CD4-positive, alpha-beta memory T cell (primary cell): ENCODE data around the gene SPRR2A. TPM values are rescaled to one million over a fixed set of nuclear protein-coding genes. Genes with fewer than 3 reads are reported as not detected.
"Not testable (repeated sequence)": the region's sequence is repeated elsewhere in the genome, so short reads cannot be mapped to it uniquely, and the experiment has no call there.

Experiments
- CTCF ChIA-PET: fragments of 350-600 bp; sonication (Branson Sonifier 250); formaldehyde crosslinking; loops from one replicate; lab custom pipeline; 2021; ENCODE audit warnings: inconsistent platforms; ENCODE audit not compliant: partially characterized antibody; lab: Charles Lee
- POLR2A ChIA-PET: fragments of 350-600 bp; sonication (Branson Sonifier 250); formaldehyde crosslinking; loops from one replicate; lab custom pipeline; 2021; ENCODE audit not compliant: partially characterized antibody; lab: Charles Lee
- DNase-seq, 5 donors: peaks; one replicate each; pipeline versions ENCODE4 v3.0.0 to v3.0.0-alpha.2; 2020 to 2022; ENCODE audit warnings: mixed read lengths in 1 of 5
- H3K27ac ChIP-seq: one replicate; pipeline ENCODE4 v1.7.0; 2013; ENCODE audit warnings: low read depth, low read length
- H3K27me3 ChIP-seq: 2 replicates; pipeline ENCODE4 v1.7.0; 2013; ENCODE audit warnings: mild to moderate bottlenecking, low read length, moderate library complexity; ENCODE audit not compliant: insufficient read depth
- H3K36me3 ChIP-seq: 2 replicates; pipeline ENCODE4 v1.7.0; 2013; ENCODE audit warnings: mild to moderate bottlenecking, low read length, moderate library complexity; ENCODE audit not compliant: insufficient read depth
- H3K4me1 ChIP-seq: 2 replicates; pipeline ENCODE4 v1.7.0; 2013; ENCODE audit warnings: mild to moderate bottlenecking, low read length, moderate library complexity; ENCODE audit not compliant: insufficient read depth
- H3K4me3 ChIP-seq, 2 donors: one replicate each; pipeline ENCODE4 v1.7.0; 2013; ENCODE audit warnings: low read length in 2 of 2, mild to moderate bottlenecking in 1 of 2
- H3K9me3 ChIP-seq, 2 donors: one replicate each; pipeline ENCODE4 v1.7.0; 2013; ENCODE audit warnings: low read length in 2 of 2, control low read depth in 1 of 2; ENCODE audit not compliant: control insufficient read depth in 1 of 2
- H3K27ac Mint-ChIP-seq, 7 donors: one replicate each; pipeline ENCODE4 v1.8.0; 2020 to 2021; ENCODE audit warnings: mixed read lengths in 7 of 7, mild to moderate bottlenecking in 6 of 7, inconsistent platforms in 3 of 7, moderate library complexity in 3 of 7
- H3K27me3 Mint-ChIP-seq, 2 donors: one replicate each; pipeline ENCODE4 v1.8.0; 2020 to 2021; ENCODE audit warnings: mixed read lengths in 2 of 2
- H3K36me3 Mint-ChIP-seq, 2 donors: one replicate each; pipeline ENCODE4 v1.8.0; 2020 to 2021; ENCODE audit warnings: mixed read lengths in 2 of 2, inconsistent platforms in 1 of 2, mild to moderate bottlenecking in 1 of 2
- H3K4me1 Mint-ChIP-seq, 4 donors: one replicate each; pipeline ENCODE4 v1.8.0; 2020 to 2021; ENCODE audit warnings: mixed read lengths in 4 of 4, mild to moderate bottlenecking in 1 of 4
- H3K4me3 Mint-ChIP-seq, 8 donors: one replicate each; pipeline ENCODE4 v1.8.0; 2020 to 2021; ENCODE audit warnings: mixed read lengths in 8 of 8, mild to moderate bottlenecking in 7 of 8, moderate library complexity in 6 of 8, inconsistent platforms in 3 of 8
- H3K9me3 Mint-ChIP-seq, 8 donors: one replicate each; pipeline ENCODE4 v1.8.0; 2020 to 2021; ENCODE audit warnings: mixed read lengths in 8 of 8, mild to moderate bottlenecking in 5 of 8, inconsistent platforms in 3 of 8, moderate library complexity in 1 of 8
- intact Hi-C: fragments of 100-400 bp; cut with micrococcal nuclease; formaldehyde crosslinking; loops from one replicate; pipeline ENCODE4 v1.15.1; 2023
- polyA plus RNA-seq, 2 donors: library from polyadenylated mRNA; unstranded; fragments of 300-500 nt; fragmentation: Illumina TruSeq; gene quantifications; one replicate each; pipeline ENCODE4 v1.2.3, GENCODE V29; 2021
- total RNA-seq, 2 experiments: library from RNA; stranded (reverse); gene quantifications; one replicate each; pipeline ENCODE4 v1.2.3, GENCODE V29; 2021

SPRR2A gene
- total and polyA plus RNA-seq, 4 experiments from 2014 or later = not detected

DNA sequence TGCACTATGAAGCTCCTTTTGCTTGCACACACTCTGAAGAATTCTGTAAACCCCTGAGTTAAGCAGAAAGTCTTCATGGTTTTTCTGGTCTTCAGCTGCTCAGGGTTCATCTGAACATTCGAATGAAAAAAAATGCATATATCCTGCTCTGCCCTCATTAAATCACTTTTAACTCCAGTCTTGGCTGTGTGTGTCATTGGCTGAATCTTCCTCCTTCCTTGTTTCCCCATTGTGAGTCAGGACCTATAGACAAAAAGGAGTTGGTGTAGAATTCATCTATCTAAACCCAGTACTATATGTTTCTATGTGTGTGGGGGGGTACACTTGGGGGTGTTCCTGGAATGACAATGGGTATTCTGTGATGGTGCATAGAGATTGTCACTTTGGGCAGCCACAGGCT, 32.9 kb downstream of the SPRR2A start:
- H3K4me1 ChIP-seq = no peaks in the 10 kb centered on the region
- peaks cover 4 to 22% of the 10 kb centered on the region in 2 donors for H3K27me3 Mint-ChIP-seq
- H3K9me3 Mint-ChIP-seq = peaks cover 0 to 2% (median 0%) of the 10 kb centered on the region in 8 donors
- H3K4me3 Mint-ChIP-seq = no peak overlapping the region
- no peak overlapping the region for H3K27ac ChIP-seq
- H3K4me1 Mint-ChIP-seq = no peaks in the 10 kb centered on the region
- no peaks in the 10 kb centered on the region for H3K9me3 ChIP-seq
- intact Hi-C loops = no loop called here
- CTCF ChIA-PET = no interaction called here
- DNase-seq = no peak
- POLR2A ChIA-PET = no interaction called here
- no peaks in the 10 kb centered on the region for H3K36me3 Mint-ChIP-seq
- no peak overlapping the region for H3K4me3 ChIP-seq
- H3K27ac Mint-ChIP-seq = no peak overlapping the region
- no peaks in the 10 kb centered on the region for H3K36me3 ChIP-seq
- H3K27me3 ChIP-seq = no peaks in the 10 kb centered on the region

DNA sequence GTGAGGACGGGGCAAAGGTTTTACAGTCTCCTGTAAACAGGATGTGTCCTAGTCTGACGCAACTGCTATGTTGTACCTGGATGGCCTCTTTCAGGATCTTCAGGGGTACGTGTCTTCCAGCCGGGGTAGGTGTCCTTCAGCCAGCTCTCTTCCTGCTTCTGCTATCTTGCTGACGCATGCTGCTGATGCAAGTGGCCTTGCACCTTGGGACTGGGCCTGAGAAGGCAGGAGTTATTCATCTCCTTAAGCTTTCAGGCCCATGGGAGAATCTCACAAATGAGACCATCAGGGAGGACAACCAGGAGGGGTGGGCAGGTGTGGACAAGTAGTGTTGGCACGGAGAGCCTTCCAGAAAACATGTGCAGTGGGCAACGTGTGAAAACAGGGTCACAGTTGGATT, 34.2 kb downstream of the SPRR2A start:
- ChIA-PET CTCF (no interaction called here), POLR2A (no interaction called here)
- intact Hi-C loops = no loop called here
- DNase-seq = no peak
- H3K4me3 ChIP-seq = no peak overlapping the region
- Mint-ChIP-seq H3K27ac (no peak overlapping the region), H3K36me3 (no peaks in the 10 kb centered on the region), H3K4me1 (no peaks in the 10 kb centered on the region), H3K4me3 (no peak overlapping the region), H3K9me3 (peaks cover 0 to 2% (median 0%) of the 10 kb centered on the region in 8 donors), H3K27me3 (peaks cover 9 to 20% of the 10 kb centered on the region in 2 donors)
- no peaks in the 10 kb centered on the region for H3K36me3 ChIP-seq
- H3K4me1 ChIP-seq = no peaks in the 10 kb centered on the region
- H3K27me3 ChIP-seq = no peaks in the 10 kb centered on the region
- H3K9me3 ChIP-seq = no peaks in the 10 kb centered on the region
- no peak overlapping the region for H3K27ac ChIP-seq

DNA sequence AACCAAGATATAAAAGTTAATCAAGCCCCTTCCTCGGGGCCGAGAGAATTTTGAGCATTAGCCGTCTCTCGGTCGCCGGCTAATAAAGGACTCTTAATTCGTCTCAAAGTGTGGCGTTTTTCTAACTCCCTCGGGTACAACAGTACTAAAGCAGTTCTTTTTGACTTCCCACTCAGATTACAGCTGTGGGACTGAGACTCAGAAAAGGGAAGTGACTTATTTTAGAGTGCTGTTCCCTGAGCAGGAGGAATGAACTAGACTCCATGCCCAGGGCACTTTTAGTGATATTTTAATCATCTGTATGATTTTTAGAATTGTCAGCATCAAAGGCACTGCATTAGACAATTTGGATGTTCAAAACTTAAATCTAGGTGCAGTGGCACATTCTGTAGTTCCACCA, 35.0 kb downstream of the SPRR2A start:
- POLR2A ChIA-PET, H3K27ac ChIP-seq, DNase-seq, H3K4me3 ChIP-seq, intact Hi-C loops, H3K9me3 Mint-ChIP-seq, H3K36me3 Mint-ChIP-seq, CTCF ChIA-PET, H3K27me3 ChIP-seq, H3K36me3 ChIP-seq, H3K4me1 ChIP-seq, H3K4me3 Mint-ChIP-seq, H3K9me3 ChIP-seq, H3K4me1 Mint-ChIP-seq, H3K27ac Mint-ChIP-seq: not testable (repeated sequence)
- H3K27me3 Mint-ChIP-seq = peaks cover 11 to 20% of the 10 kb centered on the region in 2 donors

DNA sequence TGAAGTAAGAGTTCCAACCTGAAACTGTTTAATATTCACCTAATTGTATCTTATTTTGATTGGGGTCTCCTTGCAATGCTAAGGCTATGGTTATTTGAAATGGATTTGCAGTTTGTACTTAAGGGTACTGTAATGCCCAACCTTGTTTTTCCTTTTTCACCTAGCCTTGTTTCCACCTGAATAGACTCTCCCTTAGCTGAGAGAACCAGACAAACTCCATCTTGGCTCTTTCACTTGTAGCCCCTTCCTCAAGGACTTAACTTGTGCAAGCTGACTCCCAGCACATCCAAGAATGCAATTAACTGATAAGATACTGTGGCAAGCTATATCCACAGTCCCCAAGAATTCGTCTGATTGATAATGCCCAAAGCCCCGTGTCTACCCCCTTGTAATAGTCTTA, 35.5 kb downstream of the SPRR2A start:
- intact Hi-C loops, CTCF ChIA-PET: not testable (repeated sequence)

GRCh38 chr1:153011235-153011758, 46.0 kb downstream of the SPRR2A start:
- intact Hi-C loops, H3K9me3 ChIP-seq: not testable (repeated sequence)

More for the DNA sequence above, 35.5 kb downstream of the SPRR2A start:
- H3K27ac ChIP-seq, H3K4me3 ChIP-seq, DNase-seq, H3K4me3 Mint-ChIP-seq, H3K36me3 ChIP-seq, H3K36me3 Mint-ChIP-seq, POLR2A ChIA-PET, H3K4me1 ChIP-seq, H3K27ac Mint-ChIP-seq, H3K9me3 Mint-ChIP-seq, H3K9me3 ChIP-seq, H3K27me3 ChIP-seq, H3K4me1 Mint-ChIP-seq: not testable (repeated sequence)
- H3K27me3 Mint-ChIP-seq = peaks cover 11 to 18% of the 10 kb centered on the region in 2 donors

More at GRCh38 chr1:153011235-153011758, 46.0 kb downstream of the SPRR2A start:
- H3K27ac Mint-ChIP-seq, POLR2A ChIA-PET, H3K27me3 Mint-ChIP-seq, DNase-seq, H3K36me3 Mint-ChIP-seq, H3K4me1 ChIP-seq, H3K27me3 ChIP-seq, H3K27ac ChIP-seq, H3K36me3 ChIP-seq, H3K9me3 Mint-ChIP-seq, H3K4me1 Mint-ChIP-seq, H3K4me3 ChIP-seq, H3K4me3 Mint-ChIP-seq, CTCF ChIA-PET: not testable (repeated sequence)

Other genes starting within 250 kb of the SPRR2A start
- gene LCE1B, start 245.5 kb downstream of the SPRR2A start, total RNA-seq = not detected
- gene LCE1B, start 245.5 kb downstream of the SPRR2A start, polyA plus RNA-seq = not detected
- not detected for gene LCE1A, start 230.0 kb downstream of the SPRR2A start, total RNA-seq
- gene LCE1A, start 230.0 kb downstream of the SPRR2A start, polyA plus RNA-seq = not detected
- not detected for gene LCE6A, start 214.7 kb downstream of the SPRR2A start, total RNA-seq
- gene LCE6A, start 214.7 kb downstream of the SPRR2A start, polyA plus RNA-seq = not detected
- gene LCE7A, start 197.5 kb downstream of the SPRR2A start, total RNA-seq = not detected
- not detected for gene LCE7A, start 197.5 kb downstream of the SPRR2A start, polyA plus RNA-seq
- not detected for gene SMCP, start 179.2 kb downstream of the SPRR2A start, total RNA-seq
- gene SMCP, start 179.2 kb downstream of the SPRR2A start, polyA plus RNA-seq = not detected
- not detected for gene IVL, start 149.0 kb downstream of the SPRR2A start, total RNA-seq
- not detected for gene IVL, start 149.0 kb downstream of the SPRR2A start, polyA plus RNA-seq
- gene SPRR5, start 110.3 kb downstream of the SPRR2A start, total RNA-seq = not detected
- not detected for gene SPRR5, start 110.3 kb downstream of the SPRR2A start, polyA plus RNA-seq
- not detected for gene SPRR4, start 86.9 kb downstream of the SPRR2A start, total RNA-seq
- not detected for gene SPRR4, start 86.9 kb downstream of the SPRR2A start, polyA plus RNA-seq
- not detected for gene SPRR1A, start 73.4 kb downstream of the SPRR2A start, total RNA-seq
- not detected for gene SPRR1A, start 73.4 kb downstream of the SPRR2A start, polyA plus RNA-seq
- gene SPRR3, start 55.8 kb downstream of the SPRR2A start, total RNA-seq = not detected
- not detected for gene SPRR3, start 55.8 kb downstream of the SPRR2A start, polyA plus RNA-seq
- not detected for gene SPRR1B, start 26.3 kb downstream of the SPRR2A start, total RNA-seq
- gene SPRR1B, start 26.3 kb downstream of the SPRR2A start, polyA plus RNA-seq = not detected
- not detected for gene SPRR2D, start 16.4 kb downstream of the SPRR2A start, total RNA-seq
- gene SPRR2D, start 16.4 kb downstream of the SPRR2A start, polyA plus RNA-seq = not detected
- not detected for gene SPRR2B, start 14.1 kb upstream of the SPRR2A start, total RNA-seq
- gene SPRR2B, start 14.1 kb upstream of the SPRR2A start, polyA plus RNA-seq = not detected
- not detected for gene SPRR2E, start 37.0 kb upstream of the SPRR2A start, total RNA-seq
- not detected for gene SPRR2E, start 37.0 kb upstream of the SPRR2A start, polyA plus RNA-seq
- not detected for gene SPRR2F, start 56.0 kb upstream of the SPRR2A start, total RNA-seq
- gene SPRR2F, start 56.0 kb upstream of the SPRR2A start, polyA plus RNA-seq = not detected
- not detected for gene SPRR2G, start 93.4 kb upstream of the SPRR2A start, total RNA-seq
- not detected for gene SPRR2G, start 93.4 kb upstream of the SPRR2A start, polyA plus RNA-seq
- gene LELP1, start 145.9 kb upstream of the SPRR2A start, total RNA-seq = not detected
- gene LELP1, start 145.9 kb upstream of the SPRR2A start, polyA plus RNA-seq = not detected
- not detected for gene PRR9, start 160.1 kb upstream of the SPRR2A start, total RNA-seq
- not detected for gene PRR9, start 160.1 kb upstream of the SPRR2A start, polyA plus RNA-seq
- gene LORICRIN, start 202.2 kb upstream of the SPRR2A start, total RNA-seq = not detected
- gene LORICRIN, start 202.2 kb upstream of the SPRR2A start, polyA plus RNA-seq = not detected